MM.1S (cell line): ENCODE data around the gene VGLL4.

ENCODE experiments used
- CTCF ChIP-seq: fragments of 300-600 bp; sonication (generic); IDR thresholded peaks from 2 replicates; pipeline ENCODE4 v1.5.1; 2016; ENCODE audit warnings: antibody characterized with exemption, low read length, mixed read lengths
- EZH2 ChIP-seq: fragments of 300-600 bp; sonication (generic); optimal IDR thresholded peaks from 2 replicates; pipeline ENCODE3; 2017; ENCODE audit warnings: low read depth, mild to moderate bottlenecking, antibody characterized with exemption, low read length, mixed read lengths
- EZH2phosphoT487 ChIP-seq: fragments of 300-600 bp; sonication (generic); IDR thresholded peaks from 2 replicates; pipeline ENCODE4 v1.6.1; 2018; ENCODE audit warnings: antibody characterized with exemption, low read length

DNA sequence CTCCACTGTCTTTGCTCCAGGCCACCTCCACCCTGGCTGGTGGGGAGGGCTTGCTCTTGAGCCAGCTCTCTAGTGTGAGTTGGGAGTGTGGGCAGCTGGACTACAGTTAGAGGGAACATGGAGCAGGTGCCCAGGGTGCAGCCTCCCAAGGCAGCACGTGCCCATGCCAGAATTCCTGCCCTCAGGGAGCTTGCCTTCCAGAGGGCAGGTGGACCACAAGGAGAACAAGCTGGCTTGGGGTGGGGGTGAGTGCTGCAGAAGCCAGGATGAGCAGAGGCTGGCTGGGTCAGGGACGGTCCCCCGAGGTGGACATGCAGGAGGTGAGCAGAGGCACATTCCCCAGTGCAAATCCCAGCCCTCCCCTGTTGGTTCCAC lies 89.5 kb downstream of the VGLL4 start:
- no peak for TF ChIP-seq CTCF
- TF ChIP-seq EZH2, result no peak
- no peak for TF ChIP-seq EZH2phosphoT487
